HG03135 (cell line): ENCODE results near the gene PIAS4.

Experiments used
- ATAC-seq: cut with Tn5 transposase; IDR thresholded peaks from one replicate; pipeline ENCODE4 v1.9.1; 2021; ENCODE audit warnings: mild to moderate bottlenecking, moderate library complexity; ENCODE audit not compliant: unreplicated experiment

Gene PIAS4

DNA sequence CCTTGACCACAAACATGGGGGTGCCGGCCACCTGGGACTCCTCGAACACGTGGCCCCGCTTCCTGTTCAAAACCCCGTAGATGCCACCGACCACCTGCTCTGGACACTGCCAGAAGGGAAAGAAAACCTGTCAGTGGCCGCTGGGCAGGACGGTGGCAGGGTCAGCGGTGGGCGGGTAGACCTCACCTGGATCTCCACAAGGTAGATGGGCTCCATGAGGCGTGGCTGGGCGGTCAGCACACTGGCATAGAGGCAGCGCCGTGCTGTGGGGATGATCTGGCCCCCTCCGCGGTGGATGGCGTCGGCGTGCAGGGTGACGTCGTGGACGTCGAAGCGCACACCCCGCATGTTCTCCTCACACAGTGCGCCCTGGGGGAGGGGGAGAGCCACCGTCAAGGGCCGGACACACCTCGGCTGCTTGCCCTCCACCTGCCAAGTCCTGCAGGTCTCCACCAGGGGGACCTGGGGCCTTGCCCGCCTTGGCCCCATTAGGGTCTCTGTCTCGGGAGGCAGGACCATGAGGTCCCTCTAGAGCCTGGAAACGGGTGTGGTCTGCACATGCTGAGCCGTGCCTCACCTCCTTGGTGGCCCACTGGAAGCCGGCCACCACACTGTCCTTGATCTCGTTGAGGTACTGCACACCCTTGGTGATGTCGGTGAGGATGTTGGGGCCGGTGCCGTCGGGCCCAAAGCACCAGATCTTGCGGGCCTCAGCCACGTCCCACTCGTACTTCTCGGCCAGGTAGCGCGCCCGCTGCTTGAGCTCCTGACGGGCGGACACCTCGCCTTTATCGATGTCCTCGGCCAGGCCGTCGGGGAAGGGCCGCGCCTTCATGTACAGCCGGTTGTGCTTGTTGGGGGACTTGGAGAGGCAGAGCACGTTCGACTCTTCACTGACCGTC, 30.0 kb upstream of the PIAS4 start:
- ATAC-seq: no peak

DNA sequence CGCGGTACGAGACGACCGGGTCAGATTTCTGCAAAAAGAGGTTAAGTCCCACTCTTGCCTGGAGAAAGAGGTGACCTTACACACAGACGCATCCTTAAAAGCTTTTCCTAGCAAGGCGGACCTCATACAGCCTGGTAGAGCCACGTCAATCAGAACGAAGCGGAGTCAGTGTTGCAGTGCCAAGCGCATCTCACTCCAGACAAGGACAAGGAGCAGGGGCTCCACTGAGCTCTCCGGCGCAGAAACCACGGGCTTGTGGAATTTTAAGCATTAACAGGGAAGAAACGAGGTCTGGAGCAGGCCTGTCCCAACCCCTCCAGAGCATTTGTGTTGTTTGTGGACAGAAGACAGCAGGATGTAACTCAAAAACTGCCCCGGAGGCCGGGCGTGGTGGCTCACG, 29.4 kb upstream of the PIAS4 start:
- ATAC-seq: no peak

DNA sequence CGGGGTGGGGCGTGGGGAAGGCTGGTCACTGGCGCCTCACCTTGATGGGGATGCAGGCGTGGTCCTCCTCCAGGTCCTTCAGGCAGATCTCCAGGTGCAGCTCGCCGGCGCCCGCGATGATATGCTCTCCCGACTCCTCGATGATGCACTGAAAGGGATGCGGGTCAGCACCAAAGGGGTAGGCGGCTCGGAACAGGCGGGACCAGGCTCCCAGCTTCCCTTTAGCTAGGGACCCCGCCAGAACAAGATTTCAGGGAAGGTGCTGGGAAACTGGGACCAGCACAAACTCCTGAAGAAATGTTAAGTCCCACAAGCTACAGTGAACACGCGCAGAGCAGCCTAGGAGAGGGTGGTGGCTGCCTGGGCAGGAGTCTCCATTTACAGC, 28.3 kb upstream of the PIAS4 start:
- ATAC-seq: no peak

DNA sequence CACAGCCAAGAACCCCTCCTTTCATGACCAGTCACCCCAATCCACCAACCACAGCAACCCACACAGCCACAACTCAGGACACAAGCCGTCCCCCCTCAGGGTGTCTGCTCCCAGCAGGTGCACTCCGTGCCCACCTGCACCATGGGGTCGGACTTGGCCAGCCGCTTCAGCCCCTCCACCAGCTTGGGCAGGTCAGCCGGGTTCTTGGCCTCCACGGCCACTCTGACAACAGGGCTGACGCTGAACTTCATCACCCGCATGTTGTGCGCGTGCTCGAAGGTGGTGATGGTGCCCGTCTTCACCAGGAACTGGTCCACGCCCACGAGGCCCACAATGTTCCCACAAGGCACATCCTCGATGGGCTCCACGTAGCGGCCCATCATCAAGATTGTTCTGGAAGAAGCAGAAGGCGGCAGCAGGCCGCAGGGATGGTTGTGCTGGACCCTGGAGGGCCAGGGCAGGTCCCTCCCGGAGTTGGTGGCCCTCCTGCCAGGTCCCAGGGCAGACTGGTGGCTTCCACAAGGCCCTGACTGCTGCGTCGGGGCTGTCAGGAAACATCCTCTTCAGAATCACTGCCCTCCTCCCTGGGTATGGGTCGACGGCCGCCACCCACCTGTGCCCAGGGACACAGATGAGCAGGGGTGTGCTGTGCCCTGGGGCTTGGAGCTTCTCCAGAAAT, 27.7 kb upstream of the PIAS4 start:
- ATAC-seq: no peak

DNA sequence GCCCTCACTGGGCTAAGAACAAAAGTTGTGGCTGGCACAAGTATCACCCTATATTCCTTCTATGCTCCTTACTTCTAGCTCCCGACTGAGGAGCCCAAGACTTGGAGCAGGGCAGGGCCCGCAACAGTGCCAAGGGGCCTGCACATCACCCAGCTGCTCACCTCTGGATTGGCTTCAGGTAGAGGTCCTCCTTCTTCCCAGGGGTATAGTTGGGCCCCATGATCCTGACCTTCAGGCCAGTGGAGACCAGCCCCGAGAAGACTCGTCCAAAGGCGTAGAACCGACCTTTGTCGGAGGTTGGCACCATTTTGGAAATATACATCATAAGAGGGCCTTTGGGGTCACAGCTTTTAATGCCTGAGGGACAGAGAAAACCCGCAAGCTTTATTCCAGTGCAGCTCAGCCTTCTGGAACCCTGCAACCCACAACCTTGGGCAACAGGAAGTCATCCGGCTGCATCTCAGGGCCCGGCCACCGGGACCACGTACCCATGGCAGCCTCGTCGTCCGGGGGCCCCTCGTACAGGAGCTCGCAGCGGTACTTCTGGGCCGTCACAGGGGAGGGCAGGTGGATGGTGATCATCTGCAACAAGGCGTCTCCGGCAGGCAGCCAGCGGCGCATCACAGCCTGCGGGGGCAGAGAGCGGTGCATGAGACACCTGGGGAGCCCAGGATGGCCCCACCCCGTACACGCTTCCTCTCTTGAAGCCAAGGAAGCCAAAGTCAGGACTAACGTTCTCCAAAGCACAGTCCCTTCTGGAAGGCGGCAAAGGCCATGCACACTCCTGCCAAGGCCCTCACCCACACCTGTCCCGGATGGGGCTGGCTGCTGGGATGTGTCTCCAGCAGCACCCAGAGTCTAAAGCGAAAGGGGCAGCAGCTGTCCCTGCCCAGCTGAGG, 26.9 kb upstream of the PIAS4 start:
- ATAC-seq: no peak

DNA sequence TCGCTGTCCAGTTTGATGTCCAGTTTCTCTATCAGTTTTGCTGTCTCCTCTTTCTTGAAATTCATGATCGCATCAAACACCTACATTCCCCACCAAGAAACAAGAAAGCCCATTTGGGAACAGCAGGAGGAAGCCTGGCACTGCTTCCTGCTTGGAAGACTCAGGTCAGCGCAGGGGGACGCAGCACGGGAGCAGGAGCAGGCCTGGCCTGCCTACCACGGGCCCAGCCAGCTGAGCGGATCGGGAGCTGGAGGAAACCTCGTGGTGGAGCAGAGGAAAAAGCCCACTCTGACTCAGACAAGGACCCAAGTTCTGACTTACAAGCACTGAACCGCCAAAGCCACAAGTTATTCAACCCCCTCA, 26.2 kb upstream of the PIAS4 start:
- ATAC-seq: no peak

DNA sequence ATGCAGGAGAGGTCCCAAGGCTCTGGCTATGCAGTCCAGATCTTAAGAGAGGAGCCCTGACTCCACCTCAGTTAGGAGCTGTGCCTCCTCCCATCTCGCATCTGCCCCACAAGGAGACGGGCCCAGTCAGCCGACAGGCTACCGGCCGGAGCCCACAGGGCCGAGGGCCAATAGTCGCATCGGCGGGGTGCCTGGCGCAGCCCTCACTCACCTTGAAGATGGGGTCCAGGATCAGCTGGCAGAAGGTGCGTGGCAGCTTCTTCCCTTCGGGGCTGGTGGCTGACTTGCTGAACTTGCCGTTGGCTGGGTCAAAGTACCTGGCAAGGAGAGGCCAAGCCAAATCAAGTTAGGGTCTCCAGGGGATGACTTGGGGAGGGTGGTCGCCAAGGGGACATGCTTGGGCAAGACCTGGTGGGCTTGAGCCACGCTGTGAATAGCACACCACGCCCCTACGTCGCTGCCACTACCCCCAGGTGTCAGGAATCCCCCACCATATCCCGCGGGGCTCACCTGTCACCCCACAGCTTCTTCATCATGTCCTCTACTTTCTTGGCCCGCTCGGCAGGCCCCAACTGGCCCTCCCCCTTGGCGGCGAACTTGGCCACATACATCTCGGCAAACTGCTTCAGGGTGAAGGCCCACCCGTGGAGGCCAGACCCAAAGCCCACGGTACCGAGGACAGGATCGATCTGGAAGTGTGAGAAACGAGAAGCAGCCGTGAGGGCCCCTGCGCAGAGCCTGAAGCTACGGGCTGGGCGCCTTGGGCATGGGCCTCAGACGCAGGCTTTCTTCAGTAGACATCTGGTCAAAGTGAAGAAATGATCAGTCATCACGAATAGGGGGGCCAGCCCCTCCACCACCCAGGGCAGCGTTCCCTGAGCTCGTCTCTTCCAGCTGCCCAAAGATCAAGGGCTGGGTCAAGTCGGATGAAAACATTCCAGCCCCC, 25.5 kb upstream of the PIAS4 start:
- ATAC-seq: no peak

DNA sequence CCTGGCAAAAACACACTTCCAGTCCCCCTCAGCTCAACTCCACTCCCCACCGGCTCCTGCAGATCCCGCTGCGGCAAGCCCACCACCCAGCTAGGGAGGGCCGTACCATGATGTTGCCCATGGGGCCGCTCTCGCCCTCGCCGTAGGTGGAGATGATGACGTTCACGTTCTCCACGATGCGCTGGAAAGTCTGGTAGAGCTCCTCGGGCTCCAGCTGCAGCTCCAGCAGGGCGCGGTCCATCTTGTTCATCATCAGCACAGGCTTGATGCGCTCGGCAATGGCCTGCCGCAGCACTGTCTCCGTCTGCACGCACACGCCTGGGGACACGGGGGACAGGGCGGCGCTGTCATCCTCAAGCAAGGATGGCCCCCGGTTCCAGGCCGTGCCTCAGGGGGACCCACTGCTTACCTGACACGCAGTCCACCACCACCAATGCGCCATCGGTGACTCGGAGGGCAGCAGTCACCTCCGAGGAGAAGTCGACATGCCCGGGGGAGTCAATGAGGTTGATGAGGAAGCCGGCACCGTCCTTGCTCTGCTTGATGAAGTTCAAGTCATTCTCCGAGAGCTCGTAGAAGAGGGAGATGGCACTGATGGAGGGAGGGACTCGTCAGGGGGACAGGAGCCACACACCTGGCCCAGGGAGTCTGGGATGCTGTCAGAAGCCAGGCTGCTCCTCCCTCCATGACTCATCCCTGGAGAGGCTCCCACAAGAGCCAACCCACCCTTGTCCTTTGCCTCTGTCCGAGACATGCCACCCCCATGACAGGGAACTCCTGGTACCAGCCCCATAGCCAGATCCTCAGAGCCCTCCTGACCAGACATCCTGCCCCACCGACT, 24.6 kb upstream of the PIAS4 start:
- ATAC-seq: no peak

DNA sequence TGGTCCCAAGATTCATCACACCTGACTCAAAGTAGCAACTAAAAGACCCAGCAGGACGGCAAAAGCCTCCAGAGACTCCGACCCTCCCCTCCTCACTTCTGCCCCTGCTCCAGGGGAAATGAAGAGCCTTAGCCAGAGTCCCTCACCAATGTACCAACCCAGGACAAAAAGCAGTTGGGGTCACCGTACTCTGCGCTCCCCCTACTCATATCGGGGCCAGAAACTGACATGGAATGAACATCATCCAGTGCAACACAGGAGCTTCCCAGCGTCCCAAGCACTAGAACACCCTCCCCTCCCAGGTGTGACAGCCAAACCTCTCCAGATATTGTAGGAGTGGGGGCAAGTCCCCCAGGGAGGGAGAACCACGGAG, 24.0 kb upstream of the PIAS4 start:
- ATAC-seq: no peak

DNA sequence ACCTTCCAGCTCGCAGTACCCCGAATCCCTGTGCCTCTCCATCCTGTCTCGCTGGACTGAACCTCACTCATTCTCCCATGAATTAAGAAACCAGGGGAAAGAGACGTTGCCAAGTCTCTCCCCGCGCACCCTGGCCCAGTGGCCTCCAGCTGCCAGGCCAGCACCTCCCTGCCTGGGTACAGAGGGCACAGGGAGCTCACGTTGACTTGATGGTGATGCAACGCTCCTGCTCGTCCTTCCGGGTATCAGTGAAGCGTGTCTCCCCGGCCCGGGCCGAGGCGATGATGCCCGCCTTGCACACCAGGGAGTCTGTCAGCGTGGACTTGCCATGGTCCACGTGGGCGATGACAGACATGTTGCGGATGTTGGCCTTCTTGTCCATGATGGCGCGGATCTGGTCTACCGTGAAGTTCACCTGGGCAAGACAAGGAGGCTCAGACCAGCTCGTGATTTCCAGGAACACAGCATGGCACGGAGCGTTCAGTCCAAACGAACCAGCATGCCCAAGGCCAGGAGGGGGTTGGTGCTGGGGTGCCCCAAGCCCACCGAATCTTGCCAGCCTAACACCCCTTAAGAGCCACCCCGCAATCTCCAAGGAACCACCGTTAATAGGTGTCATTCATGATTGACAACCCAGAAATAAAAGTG, 23.5 kb upstream of the PIAS4 start:
- no peak for ATAC-seq

DNA sequence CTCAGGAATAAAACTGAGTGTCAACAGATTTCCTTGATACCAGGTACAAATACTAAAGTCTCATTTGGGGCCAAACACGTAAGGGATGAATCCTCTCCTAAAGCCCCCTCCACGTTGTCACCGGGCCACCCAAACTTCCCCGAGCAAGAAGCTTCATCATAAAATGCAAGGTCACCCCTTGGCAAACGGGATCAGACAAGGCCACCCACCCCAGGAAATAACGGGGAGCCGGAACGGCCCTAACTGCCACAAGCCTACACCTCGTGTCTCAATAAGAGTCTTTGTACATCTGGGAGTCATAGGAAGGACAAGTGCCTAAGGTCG, 23.0 kb upstream of the PIAS4 start:
- ATAC-seq: no peak

DNA sequence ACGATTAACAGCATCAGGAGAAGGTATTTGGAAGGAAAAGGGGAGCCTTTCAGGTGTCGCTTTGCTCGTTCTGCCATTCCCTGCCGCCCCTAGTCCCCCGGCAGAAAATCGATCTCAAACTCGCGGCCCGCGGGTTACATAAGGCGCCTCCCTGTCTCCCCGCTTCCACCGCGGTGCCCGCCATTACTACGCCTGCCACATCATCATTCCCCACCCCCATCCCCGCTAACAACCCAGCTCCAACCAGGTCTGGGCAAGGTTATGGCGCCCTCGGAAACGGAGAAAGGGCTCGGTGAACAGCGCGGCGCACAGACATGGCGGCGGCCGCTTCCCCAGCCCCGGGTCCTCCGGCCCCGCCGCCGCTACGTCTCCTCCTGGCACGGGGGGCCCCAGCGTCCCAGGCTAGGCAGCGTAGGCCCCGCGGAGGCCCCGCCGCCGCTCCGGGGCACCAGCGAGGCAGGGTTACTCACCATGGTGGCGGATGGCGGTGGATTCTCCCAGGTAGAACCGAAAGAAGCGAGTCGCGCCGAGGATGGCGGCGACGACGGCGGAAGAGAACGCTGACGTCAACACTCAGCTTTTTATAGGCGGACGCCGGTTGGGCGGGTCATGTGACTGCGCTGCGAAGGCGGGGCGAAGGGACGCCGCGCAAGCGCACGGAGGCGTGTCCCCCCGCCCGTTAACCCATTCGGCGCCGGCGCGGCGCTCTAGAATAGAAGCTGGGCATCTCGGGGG, 22.5 kb upstream of the PIAS4 start, which contains the start of gene EEF2:
Gene EEF2, minus strand, starts transcription at position 556 of the 735 bp plus-strand sequence. Its CDS starts 83 bp downstream, at position 473.
- ATAC-seq: peak; percentile 50

DNA sequence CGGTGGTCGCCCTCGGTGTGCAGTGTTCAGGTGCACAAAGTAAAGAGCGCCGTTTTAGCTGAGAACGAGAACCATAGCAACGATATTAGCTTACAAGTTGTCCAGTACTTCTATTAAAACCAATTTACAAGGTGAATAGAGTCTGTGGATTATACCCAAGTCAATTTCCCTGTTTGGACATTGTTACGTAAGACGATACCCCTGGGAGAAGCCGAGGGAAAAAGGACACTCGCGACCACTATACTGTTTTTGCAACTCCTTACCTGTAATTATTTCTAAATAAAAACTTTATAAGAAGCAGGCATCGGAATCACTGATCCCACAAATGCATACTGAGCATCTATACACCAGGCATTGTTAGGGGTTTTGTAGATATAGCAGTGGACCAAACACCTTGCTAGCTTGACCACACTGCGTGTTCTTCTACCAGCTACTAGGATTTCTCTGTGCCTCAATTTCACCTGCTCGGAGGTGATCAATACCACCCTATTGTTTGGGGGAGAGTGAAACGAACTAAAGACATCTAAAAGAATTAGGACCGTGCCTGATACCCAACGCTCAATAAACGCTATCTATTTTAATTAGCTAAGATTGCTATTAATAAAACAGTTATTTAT, 21.8 kb upstream of the PIAS4 start:
- no peak for ATAC-seq

DNA sequence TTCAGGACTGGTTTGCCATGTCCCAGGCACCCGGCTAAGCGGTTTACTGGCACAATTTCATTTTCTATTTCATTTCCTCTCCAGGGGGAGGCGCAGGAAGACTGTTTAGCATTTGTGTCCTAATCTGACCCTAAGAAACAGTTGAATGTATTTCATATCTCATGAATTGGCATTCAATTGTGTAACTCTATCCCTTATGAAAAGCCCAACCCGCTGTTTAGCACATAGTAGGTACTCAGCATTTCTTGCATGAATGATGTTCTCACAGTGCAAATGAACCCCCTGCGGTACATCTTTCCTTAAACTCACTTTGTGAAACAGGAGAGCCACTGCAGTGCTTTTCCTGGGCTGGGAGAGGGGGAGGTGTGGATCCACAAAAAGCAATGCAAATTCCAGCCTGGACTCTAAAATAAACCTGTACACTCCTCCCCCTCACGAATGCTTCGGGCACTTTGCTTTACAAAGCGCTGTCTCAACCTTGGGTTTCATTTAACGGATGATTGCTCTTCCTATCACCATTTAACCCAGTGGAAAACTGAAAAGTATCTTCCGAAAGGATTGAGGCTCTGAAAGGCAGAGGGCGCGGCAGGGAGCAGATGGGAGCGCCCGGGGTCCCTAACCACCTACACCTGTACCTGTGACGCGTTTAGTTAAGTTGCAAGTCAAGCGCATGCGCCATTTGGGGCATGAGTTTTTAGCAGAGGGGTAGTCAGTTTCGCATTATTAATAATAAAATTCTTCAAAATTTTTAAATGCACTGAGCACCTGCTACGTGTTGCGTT, 21.1 kb upstream of the PIAS4 start:
- ATAC-seq: no peak

DNA sequence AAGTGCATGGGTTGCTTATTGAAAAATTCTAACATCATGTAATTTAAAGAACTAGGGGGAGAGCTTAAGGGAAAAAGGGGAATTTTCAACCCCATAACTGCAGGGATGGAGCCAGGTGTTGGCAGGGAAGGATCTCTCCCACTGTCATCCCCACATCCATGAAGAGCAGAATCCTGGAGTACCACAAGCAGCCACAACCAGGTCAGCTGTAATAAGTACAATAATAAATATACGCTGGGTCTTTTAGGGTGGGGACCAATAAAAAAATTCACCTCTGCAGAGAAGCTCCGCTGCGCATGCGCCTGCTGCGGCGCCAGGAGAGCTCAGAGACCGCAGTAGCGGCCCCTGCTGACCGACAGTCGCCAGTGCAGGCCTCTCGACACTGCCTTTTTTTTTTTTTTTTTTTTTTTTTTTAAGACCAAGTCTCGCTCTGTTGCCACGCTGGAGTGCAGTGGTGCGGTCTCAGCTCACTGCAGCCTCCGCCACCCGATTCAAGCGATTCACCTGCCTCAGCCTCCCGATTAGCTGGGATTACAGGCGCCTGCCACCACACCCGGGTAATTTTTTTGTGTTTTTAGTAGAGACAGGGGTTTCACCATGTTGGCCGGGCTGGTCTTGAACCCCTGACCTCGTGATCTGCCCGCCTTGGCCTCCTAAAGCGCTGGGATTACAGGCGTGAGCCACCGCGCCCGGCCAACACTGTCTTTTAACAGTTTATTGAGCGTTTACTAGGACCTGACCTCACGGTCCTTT, 19.7 kb upstream of the PIAS4 start:
- peak; percentile 37 for ATAC-seq

DNA sequence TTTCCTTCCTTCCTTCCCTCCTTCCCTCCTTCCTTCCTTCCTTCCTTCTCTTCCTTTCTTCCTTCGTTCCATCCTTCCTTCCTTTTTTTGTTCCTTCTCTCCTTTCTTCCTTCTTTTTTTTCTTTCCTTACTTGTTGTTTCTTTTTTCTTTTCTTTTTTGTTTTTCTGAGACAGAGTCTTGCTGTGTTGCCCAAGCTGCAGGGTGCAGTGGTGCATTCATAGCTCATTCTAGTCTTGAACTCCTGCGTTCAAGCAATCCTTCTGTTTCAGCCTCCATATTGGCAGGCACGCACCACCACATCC, 16.8 kb upstream of the PIAS4 start:
- no peak for ATAC-seq

DNA sequence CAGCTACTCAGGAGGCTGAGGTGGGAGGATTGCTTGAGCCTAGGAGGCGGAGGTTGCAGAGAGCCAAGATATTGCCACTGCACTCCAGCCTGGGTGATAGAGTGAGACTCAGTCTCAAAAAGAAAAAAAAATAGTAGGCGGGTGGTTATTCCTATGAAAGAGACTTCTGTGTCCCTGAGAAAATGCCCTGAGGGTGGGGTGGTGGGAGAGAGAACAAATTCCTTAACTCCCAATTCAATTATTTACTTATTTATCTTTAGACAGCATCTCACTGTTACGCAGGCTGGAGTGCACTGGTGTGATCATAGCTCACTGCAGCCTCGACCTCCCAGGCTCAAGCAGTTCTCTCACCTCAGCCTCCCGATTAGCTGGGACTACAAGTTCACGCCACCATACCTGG, 11.9 kb upstream of the PIAS4 start:
- no peak for ATAC-seq
